Measurements from ENCODE around the gene RSPH1.

The RSPH1 gene

GRCh38 chr21:42431196-42431595 is 64.8 kb downstream of the RSPH1 start:
- TF ChIP-seq CTCF (IDR thresholded peaks at IDR 0.05; ENCODE audit: insufficient read depth, low read length, poor library complexity, severe bottlenecking), result no peak
- Histone ChIP-seq H3K4me3 (replicated peaks; ENCODE audit: low read depth, low read length) (no peak overlapping the region), H3K36me3 (ENCODE audit: control insufficient read depth, insufficient read depth, low read length) (no peaks in the 10 kb centered on the region), H3K27me3 (replicated peaks; ENCODE audit: control insufficient read depth, insufficient read depth, low read length) (no peaks in the 10 kb centered on the region)
- DNase-seq (ENCODE audit: extremely low read depth, insufficient read length), result no peak

- no peaks in the 10 kb centered on the region for H3K27me3 ChIP-seq (replicated peaks; ENCODE audit: control insufficient read depth, insufficient read depth, low read length)
Measured at GRCh38 chr21:42430521-42430920, 65.5 kb downstream of the RSPH1 start.

GRCh38 chr21:42429856-42430255 is 66.2 kb downstream of the RSPH1 start:
- Histone ChIP-seq H3K27me3 (replicated peaks; ENCODE audit: control insufficient read depth, insufficient read depth, low read length) (no peaks in the 10 kb centered on the region), H3K4me3 (replicated peaks; ENCODE audit: low read depth, low read length) (no peak overlapping the region), H3K36me3 (ENCODE audit: control insufficient read depth, insufficient read depth, low read length) (no peaks in the 10 kb centered on the region)
- no peak for DNase-seq (ENCODE audit: extremely low read depth, insufficient read length)
- TF ChIP-seq CTCF (IDR thresholded peaks at IDR 0.05; ENCODE audit: insufficient read depth, low read length, poor library complexity, severe bottlenecking), result no peak

More at GRCh38 chr21:42430521-42430920, 65.5 kb downstream of the RSPH1 start:
- no peak for TF ChIP-seq CTCF (IDR thresholded peaks at IDR 0.05; ENCODE audit: insufficient read depth, low read length, poor library complexity, severe bottlenecking)
- no peaks in the 10 kb centered on the region for H3K36me3 ChIP-seq (ENCODE audit: control insufficient read depth, insufficient read depth, low read length)
- H3K4me3 ChIP-seq (replicated peaks; ENCODE audit: low read depth, low read length), result no peak overlapping the region
- DNase-seq (ENCODE audit: extremely low read depth, insufficient read length), result no peak

GRCh38 chr21:42429021-42429420 is 67.0 kb downstream of the RSPH1 start:
- no peaks in the 10 kb centered on the region for H3K27me3 ChIP-seq (replicated peaks; ENCODE audit: control insufficient read depth, insufficient read depth, low read length)
- H3K36me3 ChIP-seq (ENCODE audit: control insufficient read depth, insufficient read depth, low read length), result no peaks in the 10 kb centered on the region
- TF ChIP-seq CTCF (IDR thresholded peaks at IDR 0.05; ENCODE audit: insufficient read depth, low read length, poor library complexity, severe bottlenecking), result no peak
- no peak overlapping the region for H3K4me3 ChIP-seq (replicated peaks; ENCODE audit: low read depth, low read length)
- no peak for DNase-seq (ENCODE audit: extremely low read depth, insufficient read length)

GRCh38 chr21:42427809-42428419 is 68.1 kb downstream of the RSPH1 start:
- no peak for TF ChIP-seq CTCF (IDR thresholded peaks at IDR 0.05; ENCODE audit: insufficient read depth, low read length, poor library complexity, severe bottlenecking)
- DNase-seq (ENCODE audit: extremely low read depth, insufficient read length), result no peak
- Histone ChIP-seq H3K27me3 (replicated peaks; ENCODE audit: control insufficient read depth, insufficient read depth, low read length) (no peaks in the 10 kb centered on the region), H3K4me3 (replicated peaks; ENCODE audit: low read depth, low read length) (no peak overlapping the region), H3K36me3 (ENCODE audit: control insufficient read depth, insufficient read depth, low read length) (no peaks in the 10 kb centered on the region)
